ENCODE data around the gene TMEM60.

GRCh38 chr7:77760809-77761453 is 37.3 kb downstream of the TMEM60 start:
- TF ChIP-seq CTCF (IDR thresholded peaks at IDR 0.05), result no peak
- no peak for TF ChIP-seq POLR2A (IDR thresholded peaks at IDR 0.05)
